Prostate gland (tissue), 2 donors: ENCODE results near the gene PRKAG2.

ENCODE experiments used
- CTCF ChIP-seq, 4 experiments: fragments of 200-600 bp in 2 of 4; fragments of 450-650 bp in 2 of 4; sonication (generic) in 2 of 4; IDR thresholded peaks; 1 replicate in 3 of 4; 2 replicates in 1 of 4; pipeline ENCODE4 v1.5.1; 2016 to 2019; ENCODE audit warnings: antibody characterized with exemption in 4 of 4, mild to moderate bottlenecking in 2 of 4, moderate library complexity in 2 of 4
- POLR2A ChIP-seq: fragments of 450-650 bp; IDR thresholded peaks from one replicate; pipeline ENCODE4 v1.6.1; 2016; ENCODE audit warnings: antibody characterized with exemption, mild to moderate bottlenecking
- POLR2AphosphoS5 ChIP-seq: sonication (generic); formaldehyde crosslinking; IDR thresholded peaks from one replicate; pipeline ENCODE4 v1.6.1; 2017; ENCODE audit warnings: antibody characterized with exemption

DNA sequence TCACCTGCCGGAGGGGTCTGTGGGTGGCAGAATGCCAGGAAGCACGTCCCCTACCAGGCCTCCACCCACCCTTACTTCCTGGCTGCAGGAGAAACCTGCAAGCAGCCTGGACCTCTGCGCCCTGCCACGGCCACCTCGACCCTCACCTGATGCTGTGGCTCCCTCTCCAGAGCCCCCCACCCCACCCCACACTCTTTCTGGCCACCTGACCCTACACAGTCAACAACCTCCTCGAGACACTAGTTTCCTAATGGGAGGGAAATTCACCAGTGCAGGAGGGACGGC lies 91.3 kb downstream of the PRKAG2 start:
- TF ChIP-seq CTCF (IDR thresholded peaks at IDR 0.05): no peak
- TF ChIP-seq POLR2A: no peak
- TF ChIP-seq POLR2AphosphoS5: no peak
